SH-SY5Y (cell line): ENCODE data around the gene MAN1A2.

ENCODE experiments used
- GATA2 ChIP-seq: IDR thresholded peaks from 2 replicates; pipeline ENCODE4 v1.6.1; 2011; ENCODE audit warnings: mild to moderate bottlenecking, low read depth, low read length
- GATA3 ChIP-seq: IDR thresholded peaks from 2 replicates; pipeline ENCODE4 v1.6.1; 2011; ENCODE audit warnings: low read depth, mild to moderate bottlenecking, low read length, moderate library complexity

The MAN1A2 gene

GRCh38 chr1:117367046-117368025 is at the start of gene MAN1A2:
TSS of gene MAN1A2 (plus strand) at chr1:117367449. CDS start at chr1:117368184, 735 bp downstream.
- TF ChIP-seq GATA3 (no peak), GATA2 (no peak)

- no peak for TF ChIP-seq GATA3
- TF ChIP-seq GATA2, result no peak
These were observed 49.2 kb upstream of the MAN1A2 start for GRCh38 chr1:117318011-117318410.

- no peak for TF ChIP-seq GATA3
- TF ChIP-seq GATA2, result no peak
These were observed 48.8 kb upstream of the MAN1A2 start for GRCh38 chr1:117318426-117318825.

- no peak for TF ChIP-seq GATA2
- no peak for TF ChIP-seq GATA3
These were observed 46.7 kb upstream of the MAN1A2 start for GRCh38 chr1:117320515-117320914.

GRCh38 chr1:117321680-117322609 is 45.3 kb upstream of the MAN1A2 start:
- TF ChIP-seq GATA2 (no peak), GATA3 (no peak)

GRCh38 chr1:117324357-117324756 is 42.9 kb upstream of the MAN1A2 start:
- TF ChIP-seq GATA2, result no peak
- no peak for TF ChIP-seq GATA3

- TF ChIP-seq GATA3, result no peak
- TF ChIP-seq GATA2, result no peak
These were observed 40.2 kb upstream of the MAN1A2 start for GRCh38 chr1:117327011-117327410.

- no peak for TF ChIP-seq GATA3
- no peak for TF ChIP-seq GATA2
These were observed 31.7 kb upstream of the MAN1A2 start for GRCh38 chr1:117335376-117336086.

GRCh38 chr1:117336088-117336817 is 31.0 kb upstream of the MAN1A2 start:
- no peak for TF ChIP-seq GATA3
- TF ChIP-seq GATA2, result no peak

- TF ChIP-seq GATA2, result no peak
- TF ChIP-seq GATA3, result no peak
These were observed 27.2 kb upstream of the MAN1A2 start for GRCh38 chr1:117339866-117340700.

- TF ChIP-seq GATA2 (no peak), GATA3 (no peak)
These were observed 26.1 kb upstream of the MAN1A2 start for GRCh38 chr1:117341123-117341522.

GRCh38 chr1:117342397-117342796 is 24.9 kb upstream of the MAN1A2 start:
- TF ChIP-seq GATA3, result no peak
- no peak for TF ChIP-seq GATA2
